ENCODE data around the gene FGGY.
"Not testable (repeated sequence)": the region's sequence is repeated elsewhere in the genome, so short reads cannot be mapped to it uniquely, and the experiment has no call there.

Gene FGGY

DNA sequence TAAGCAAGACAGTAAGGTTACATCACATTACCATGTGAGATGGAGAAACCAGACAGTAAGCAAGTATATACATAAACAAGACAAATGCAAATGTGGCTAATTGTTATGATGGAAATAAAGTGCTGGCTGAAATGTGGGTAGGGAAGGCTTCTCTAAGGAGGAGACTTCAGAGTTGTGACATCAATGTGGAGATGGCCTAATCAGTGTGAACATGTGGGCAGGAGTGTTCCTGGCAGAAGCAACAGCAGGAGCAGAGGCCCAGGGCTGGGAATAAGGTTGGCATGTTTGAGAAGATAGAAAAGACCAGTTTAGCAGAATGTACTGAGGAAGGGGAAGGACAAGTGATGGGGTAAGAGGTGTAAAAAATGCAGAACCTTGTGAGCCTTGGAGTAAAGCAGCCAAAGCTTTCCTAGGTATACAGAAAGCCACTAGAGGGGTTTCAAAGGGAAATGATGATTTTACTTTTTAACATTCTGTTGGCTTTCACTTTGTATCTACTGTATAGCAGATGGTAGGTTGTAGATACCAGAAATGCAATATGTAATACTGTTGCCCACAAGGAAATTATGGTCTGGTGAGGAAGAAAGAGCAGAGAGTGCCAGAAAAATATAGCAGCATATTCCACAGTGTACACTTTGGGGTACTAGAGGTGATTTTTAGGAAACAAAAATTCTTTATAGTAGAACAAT lies 197.4 kb downstream of the FGGY start:
- no peak for DNase-seq

DNA sequence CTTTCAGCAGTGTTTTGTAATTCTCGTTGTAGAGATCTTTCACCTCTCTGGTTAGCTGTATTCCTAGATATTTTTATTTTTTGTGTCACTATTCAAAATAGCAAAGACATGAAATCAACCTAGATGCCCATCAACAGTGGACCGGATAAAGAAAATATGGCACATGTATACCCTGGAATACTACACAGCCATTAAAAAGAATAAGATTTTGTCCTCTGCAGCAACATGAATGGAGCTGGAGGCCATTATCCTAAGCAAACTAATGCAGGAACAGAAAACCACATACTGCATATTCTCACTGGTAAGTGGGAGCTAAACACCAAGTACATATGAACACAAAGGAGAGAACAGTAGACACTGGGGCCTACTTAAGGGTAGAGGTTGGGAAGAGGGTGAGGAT lies 199.3 kb downstream of the FGGY start:
- DNase-seq = not testable (repeated sequence)

DNA sequence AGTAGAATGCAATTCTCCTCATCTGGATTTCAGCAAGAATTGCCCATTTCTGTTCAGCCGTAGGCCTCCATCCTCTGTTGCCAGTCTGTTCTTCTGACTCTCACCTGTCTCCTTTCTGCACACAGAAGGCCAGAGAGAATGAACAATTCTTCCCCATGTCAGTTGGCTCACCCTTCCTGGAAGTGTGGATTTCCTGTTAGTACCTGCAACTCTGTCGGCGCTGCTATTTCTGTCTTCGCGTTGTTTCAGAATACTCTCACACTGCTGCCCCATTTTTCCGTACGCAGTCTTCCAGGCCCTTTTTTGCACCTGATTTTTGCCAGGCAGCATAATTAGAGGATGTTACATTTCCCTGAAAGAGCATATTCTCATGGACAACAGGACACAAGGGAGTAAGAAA lies 200.7 kb downstream of the FGGY start:
- DNase-seq = no peak

DNA sequence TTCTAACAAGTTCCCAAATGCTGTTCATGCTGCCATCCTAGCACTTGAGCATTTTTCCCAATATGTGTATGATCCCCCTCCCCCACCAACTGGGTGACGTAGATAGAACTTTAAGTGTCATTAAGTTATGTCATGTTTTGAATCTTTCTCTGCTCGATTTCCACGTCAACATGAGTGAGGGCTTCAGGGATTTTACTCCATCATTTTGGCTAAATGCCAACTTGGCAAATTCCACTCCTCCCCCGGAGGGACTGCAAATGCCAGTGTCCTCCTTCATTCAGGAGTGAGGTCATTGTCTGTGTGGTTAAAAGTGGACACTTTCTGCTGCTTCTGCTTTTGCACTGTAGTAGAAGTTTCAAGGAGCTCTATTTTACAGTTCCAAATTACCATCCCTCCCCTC lies 201.7 kb downstream of the FGGY start:
- DNase-seq = no peak

DNA sequence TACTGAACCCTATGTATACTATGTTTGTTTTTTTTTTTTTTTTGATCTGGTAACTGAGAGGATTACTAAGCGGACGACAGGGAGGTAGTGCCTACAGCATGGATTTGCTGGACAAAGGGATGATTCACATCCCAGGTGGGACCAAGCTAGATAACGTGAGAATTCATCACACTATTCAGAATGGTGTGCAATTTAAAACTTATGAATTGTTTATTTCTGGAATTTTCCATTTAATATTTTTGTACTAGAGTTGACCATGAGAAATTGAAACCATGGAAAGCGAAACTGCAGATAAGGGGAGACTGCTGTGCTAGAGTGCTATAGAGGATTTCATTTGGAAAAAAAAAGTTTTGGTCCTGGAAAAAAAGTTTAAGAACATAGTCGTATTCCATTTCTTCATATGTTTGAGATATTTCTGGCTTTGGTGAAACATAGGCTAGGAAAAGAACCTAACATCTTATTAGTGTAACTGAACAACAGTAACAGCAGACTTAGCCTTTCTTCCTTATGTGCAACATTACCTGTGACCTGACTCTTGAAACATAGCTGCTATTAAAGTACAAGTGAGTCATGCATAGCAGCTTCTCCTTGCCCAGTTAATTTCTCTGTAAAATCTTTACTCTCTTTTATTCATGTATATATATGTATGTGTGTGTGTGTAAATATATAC lies 202.5 kb downstream of the FGGY start:
- no peak for DNase-seq

GRCh38 chr1:59499943-59500569 lies 203.2 kb downstream of the FGGY start:
- no peak for DNase-seq

- DNase-seq = no peak
Measured at GRCh38 chr1:59500950-59501742, 204.3 kb downstream of the FGGY start.

GRCh38 chr1:59502009-59502691 lies 205.3 kb downstream of the FGGY start:
- DNase-seq = no peak

DNA sequence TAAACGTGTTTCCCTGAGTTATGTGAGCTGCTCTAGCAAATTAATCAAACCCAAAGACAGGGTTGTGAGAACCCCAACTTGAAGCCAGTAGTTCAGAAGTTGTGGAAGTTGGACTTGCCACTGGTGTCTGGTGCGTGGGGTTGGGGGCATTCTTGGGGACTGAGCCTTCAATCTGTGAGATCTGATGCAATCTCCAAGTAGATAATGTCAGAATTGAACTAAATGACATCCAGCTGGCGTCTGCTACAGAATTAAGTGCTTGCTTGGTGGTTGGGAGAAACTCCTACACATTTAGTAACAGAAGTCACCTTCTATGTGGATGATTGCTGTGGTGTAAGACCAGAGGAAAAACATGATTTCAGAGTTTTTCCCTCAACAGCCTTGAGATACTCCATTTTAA lies 207.4 kb downstream of the FGGY start:
- no peak for DNase-seq

DNA sequence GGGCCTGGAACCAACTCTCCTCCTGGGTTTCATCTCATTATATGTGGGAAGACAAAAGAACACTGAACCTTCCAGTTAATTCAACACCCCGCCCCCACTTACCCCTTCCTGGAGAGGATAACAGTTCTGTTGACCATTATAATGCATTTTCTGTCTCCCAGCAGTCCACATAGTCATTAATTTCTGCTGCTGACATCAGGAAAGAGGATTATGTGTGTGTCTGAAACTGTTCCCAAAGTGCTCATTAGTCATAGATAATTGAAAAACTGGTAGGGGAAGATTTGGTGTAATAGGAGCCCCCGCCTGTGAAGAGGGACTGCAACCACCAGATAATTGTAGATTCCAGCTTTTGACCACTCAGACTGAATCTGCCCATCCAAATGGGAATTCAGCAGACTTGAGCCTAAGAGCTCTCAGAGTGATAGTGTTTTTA lies 208.7 kb downstream of the FGGY start:
- no peak for DNase-seq

GRCh38 chr1:59506952-59507351 lies 210.1 kb downstream of the FGGY start:
- no peak for DNase-seq

DNA sequence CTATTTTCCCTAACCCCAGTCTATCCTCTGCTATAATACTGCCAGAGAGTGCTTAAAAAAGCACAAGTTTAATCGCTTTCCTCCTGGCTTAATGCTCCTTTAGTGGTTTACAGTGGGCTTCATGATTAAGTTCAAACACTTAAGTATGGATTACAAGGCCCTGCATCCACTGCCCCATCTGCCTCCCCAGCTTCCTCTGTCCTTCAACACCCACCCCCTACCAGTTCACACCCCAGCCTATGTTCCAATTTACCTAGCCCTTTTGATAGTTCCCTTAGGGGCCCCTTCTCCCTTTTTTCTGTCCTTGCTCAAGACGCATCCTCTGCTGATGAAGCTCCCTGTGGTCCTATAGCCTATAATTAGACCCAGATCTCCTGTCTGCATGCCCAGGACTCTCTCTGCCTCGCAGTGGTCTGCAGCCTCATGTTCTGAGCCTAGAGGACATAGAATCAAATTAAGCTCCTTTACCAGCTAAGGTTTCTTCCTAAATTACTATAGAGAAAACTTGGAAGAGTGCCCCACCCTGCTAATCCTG lies 212.5 kb downstream of the FGGY start:
- DNase-seq = no peak

GRCh38 chr1:59510249-59510648 lies 213.4 kb downstream of the FGGY start:
- DNase-seq = no peak

- DNase-seq = no peak
Measured at GRCh38 chr1:59511476-59512465, 214.9 kb downstream of the FGGY start.

- no peak for DNase-seq
Measured at GRCh38 chr1:59512702-59513101, 215.8 kb downstream of the FGGY start.

DNA sequence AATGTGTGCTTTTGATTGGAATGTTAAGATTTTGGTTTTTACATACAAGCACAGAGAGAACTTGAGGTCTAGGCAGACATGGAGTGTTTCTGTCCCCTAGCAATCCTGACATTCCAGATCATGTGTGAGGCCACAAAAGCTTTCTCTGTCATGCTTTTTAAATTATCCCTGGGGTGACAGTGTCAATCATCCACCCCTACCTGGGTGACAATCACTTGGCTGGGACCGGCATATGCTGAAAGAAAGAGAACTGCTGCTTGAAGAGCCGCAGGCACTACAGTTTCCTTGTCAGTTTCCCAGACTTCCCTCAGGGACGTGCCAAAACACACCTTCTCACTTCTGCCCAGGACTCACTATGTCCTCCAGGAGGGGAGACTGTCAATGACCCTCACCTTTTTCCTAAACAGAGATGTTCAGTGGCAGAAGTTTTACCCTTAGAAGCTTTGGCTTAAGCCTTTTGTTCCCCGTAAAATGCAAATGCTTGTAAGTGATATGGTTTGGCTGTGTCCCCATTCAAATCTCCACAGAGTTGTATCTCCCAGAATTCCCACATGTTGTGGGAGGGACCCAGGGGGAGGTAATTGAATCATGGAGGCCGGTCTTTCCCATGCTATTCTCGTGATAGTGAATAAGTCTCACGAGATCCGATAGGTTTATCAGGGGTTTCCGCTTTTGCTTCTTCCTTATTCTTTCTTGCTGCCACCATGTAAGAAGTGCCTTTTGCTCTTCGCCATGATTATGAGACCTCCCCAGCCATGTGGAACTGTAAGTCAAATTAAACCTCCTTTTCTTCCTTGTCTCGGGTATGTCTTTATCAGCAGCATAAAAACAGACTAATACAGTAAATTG lies 217.4 kb downstream of the FGGY start:
- DNase-seq = no peak

DNA sequence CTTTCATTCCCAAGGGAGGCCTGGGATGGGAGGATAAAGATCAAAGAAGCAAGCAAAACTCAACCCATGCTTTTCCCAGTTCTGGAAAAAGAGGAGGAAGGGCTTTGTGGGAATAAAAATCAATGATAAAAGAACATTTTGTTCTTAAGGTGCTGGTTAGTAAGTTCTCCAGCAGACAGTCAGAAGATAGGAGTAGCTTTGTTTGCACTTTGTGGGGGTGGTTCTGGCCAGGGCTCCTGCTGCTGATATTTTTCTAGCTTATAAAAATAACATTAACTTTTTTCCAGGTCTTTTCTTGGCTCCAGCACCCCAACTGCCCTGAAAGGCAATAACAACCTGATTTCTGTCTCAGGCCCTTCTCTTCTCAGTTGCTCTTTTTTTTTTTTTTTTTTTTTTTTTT lies 220.0 kb downstream of the FGGY start:
- DNase-seq = no peak

DNA sequence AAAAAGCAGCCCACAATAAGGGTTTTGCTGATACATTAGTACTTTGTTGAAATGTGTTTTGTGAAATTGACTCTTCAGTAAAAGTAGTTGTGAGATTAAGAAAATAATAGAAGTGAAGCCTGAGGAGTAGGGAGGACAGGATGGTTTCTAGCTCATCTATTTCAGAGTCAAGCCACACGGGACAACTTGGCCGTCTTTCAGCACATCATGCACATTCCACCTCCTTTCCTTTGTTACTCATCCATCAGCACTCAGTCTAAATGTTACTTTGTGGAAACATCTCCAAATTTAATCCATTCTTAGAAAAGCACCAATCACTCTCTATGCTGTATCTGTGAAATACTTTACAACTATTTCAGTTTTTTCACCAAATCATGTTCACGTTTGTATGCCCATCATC lies 223.3 kb downstream of the FGGY start:
- DNase-seq = no peak

- no peak for DNase-seq
Measured at GRCh38 chr1:59520827-59521418, 224.0 kb downstream of the FGGY start.

- no peak for DNase-seq
Measured at GRCh38 chr1:59521456-59521855, 224.6 kb downstream of the FGGY start.

Measured in stimulated activated CD4-positive, alpha-beta T cell treated with anti-CD3 and anti-CD28 coated beads, Interleukin-12 subunit alpha, Interleukin-12 subunit beta, amount 100 ng/mL, for 4 hours (primary cell).